Psoas muscle (tissue), 8 donors: ENCODE data around the gene GKN2. TPM values are rescaled to one million over a fixed set of nuclear protein-coding genes. Genes with fewer than 3 reads are reported as not detected.

Source experiments
- ATAC-seq, 4 donors: fragments of 200-7000 bp; cut with Tn5 transposase; one replicate each; pipeline ENCODE4 v1.9.1; 2020; ENCODE audit warnings: moderate library complexity in 3 of 4, mild to moderate bottlenecking in 2 of 4
- DNase-seq, 2 donors: peaks; one replicate each; pipeline ENCODE4 v3.0.0-alpha.2; 2020
- H3K27ac ChIP-seq: fragments of 200-600 bp; one replicate; pipeline ENCODE4 v1.8.0; 2022
- H3K27me3 ChIP-seq, 3 donors: fragments of 200-600 bp in 1 of 3; one replicate each; pipeline versions ENCODE4 v1.6.1 to v1.8.0; 2013 to 2022; ENCODE audit warnings: low read length in 2 of 3, mild to moderate bottlenecking in 2 of 3, moderate library complexity in 1 of 3; ENCODE audit not compliant: insufficient read depth in 3 of 3
- H3K36me3 ChIP-seq, 2 donors: fragments of 200-600 bp in 1 of 2; one replicate each; pipeline versions ENCODE4 v1.6.1 to v1.8.0; 2013 to 2022; ENCODE audit warnings: low read depth in 1 of 2, mild to moderate bottlenecking in 1 of 2, moderate library complexity in 1 of 2; ENCODE audit not compliant: insufficient read depth in 1 of 2
- H3K4me1 ChIP-seq: fragments of 200-600 bp; one replicate; pipeline ENCODE4 v1.8.0; 2022
- H3K4me3 ChIP-seq: fragments of 200-600 bp; one replicate; pipeline ENCODE4 v1.8.0; 2022; ENCODE audit warnings: mild to moderate bottlenecking
- H3K9me3 ChIP-seq: fragments of 200-600 bp; one replicate; pipeline ENCODE4 v1.8.0; 2022
- WGBS, 3 donors: extraction: QIAGEN DNeasy Blood & Tissue Kit; methylation state at CpG; one replicate each; pipeline versions ENCODE4 v1.1.6 to v1.1.7; 2013; 5-methylcytosine and 5-hydroxymethylcytosine counted together
- intact Hi-C, 2 donors: fragments of 100-400 bp; cut with DNase I; formaldehyde crosslinking; loops; one replicate each; pipeline versions ENCODE4 v1.11.0 to v1.14.2; 2022
- polyA plus RNA-seq, 3 donors: library from polyadenylated mRNA; stranded (reverse); fragments of 200-250 nt; gene quantifications; one replicate each; pipeline ENCODE4 v1.2.3, GENCODE V29; 2013
- total RNA-seq, 4 donors: library from RNA; stranded (reverse); fragmentation: NEBNext Ultra II Directional in 2 of 4; extraction: Animal tissue kit (Norgen Biotek cat#: 25700) in 2 of 4; gene quantifications; one replicate each; pipeline versions ENCODE4 v1.2.1 to v1.2.4, GENCODE V29; 2021 to 2023
- TF ChIP-seq, protein P1 (sequence below): fragments of 200-600 bp; IDR thresholded peaks from one replicate; pipeline ENCODE4 v1.8.0; 2022; ENCODE audit warnings: antibody characterized with exemption
- donor health status: healthy with polysubstance abuse.
- donor health status: DM: no; HTN: no; CAD: no; lungs with moderate emphysema.
- donor health status: Bipolar disorder and iron deficiency.
- donor health status: healthy.
- donor health status: DM: yes; HTN: yes; CAD: no.
- donor health status: DM: no; HTN: no; CAD: no.
- donor health status: DM: no; HTN: no; CAD: no.
- donor health status: DM: yes; HTN: yes; CAD: no.

Gene GKN2
- total and polyA plus RNA-seq, 7 donors = not detected

DNA sequence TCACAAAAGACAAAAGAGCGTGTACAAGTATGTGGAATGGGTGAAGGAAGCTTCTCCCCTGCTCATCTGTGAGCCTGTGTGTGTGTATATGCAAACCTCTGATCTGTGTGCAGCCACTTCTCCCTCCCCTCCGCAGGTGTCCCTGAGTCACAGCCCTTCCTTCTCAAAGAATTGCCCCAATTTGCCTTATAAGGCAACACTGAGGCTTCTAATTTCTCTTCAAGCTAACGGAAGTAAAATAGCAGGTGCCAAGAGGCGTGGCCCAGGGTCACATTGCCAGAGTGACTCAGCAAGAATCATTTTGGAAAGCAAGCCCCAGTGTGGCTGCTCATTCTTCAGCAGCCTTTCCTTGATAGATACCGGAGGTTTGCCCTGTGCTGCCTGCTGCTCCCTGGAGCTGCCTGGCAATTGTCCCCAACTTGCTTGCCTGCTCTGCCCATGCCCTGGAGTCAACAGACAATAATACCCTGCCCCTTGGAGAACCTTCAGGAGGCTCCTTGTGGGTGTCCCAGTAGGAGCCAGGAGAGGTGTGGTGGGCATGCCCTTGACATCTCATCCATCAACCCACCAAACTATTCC lies 44.2 kb downstream of the GKN2 start:
- ATAC-seq = peak; percentile 54 to 67 (median 62)
- Histone ChIP-seq H3K27ac (no peak overlapping the region), H3K4me1 (no peaks in the 10 kb centered on the region), H3K9me3 (peaks cover 5% of the 10 kb centered on the region), H3K4me3 (no peak overlapping the region), H3K36me3 (no peaks in the 10 kb centered on the region), H3K27me3 (no peaks in the 10 kb centered on the region)
- intact Hi-C loops = no loop called here
- peak; percentile 69 to 80 for DNase-seq
- TF ChIP-seq, protein P1, sequence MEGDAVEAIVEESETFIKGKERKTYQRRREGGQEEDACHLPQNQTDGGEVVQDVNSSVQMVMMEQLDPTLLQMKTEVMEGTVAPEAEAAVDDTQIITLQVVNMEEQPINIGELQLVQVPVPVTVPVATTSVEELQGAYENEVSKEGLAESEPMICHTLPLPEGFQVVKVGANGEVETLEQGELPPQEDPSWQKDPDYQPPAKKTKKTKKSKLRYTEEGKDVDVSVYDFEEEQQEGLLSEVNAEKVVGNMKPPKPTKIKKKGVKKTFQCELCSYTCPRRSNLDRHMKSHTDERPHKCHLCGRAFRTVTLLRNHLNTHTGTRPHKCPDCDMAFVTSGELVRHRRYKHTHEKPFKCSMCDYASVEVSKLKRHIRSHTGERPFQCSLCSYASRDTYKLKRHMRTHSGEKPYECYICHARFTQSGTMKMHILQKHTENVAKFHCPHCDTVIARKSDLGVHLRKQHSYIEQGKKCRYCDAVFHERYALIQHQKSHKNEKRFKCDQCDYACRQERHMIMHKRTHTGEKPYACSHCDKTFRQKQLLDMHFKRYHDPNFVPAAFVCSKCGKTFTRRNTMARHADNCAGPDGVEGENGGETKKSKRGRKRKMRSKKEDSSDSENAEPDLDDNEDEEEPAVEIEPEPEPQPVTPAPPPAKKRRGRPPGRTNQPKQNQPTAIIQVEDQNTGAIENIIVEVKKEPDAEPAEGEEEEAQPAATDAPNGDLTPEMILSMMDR = no peak
- WGBS, 3 donors = 30 to 36% (median 30%) methylated on average over 5 of the region's 5 CpGs

- Histone ChIP-seq H3K27ac (no peak overlapping the region), H3K4me1 (no peaks in the 10 kb centered on the region), H3K4me3 (no peak overlapping the region), H3K36me3 (no peaks in the 10 kb centered on the region), H3K27me3 (no peaks in the 10 kb centered on the region), H3K9me3 (peaks cover 5% of the 10 kb centered on the region)
- ATAC-seq (no peak), DNase-seq (no peak)
- intact Hi-C loops = no loop called here
- TF ChIP-seq, protein P1 = no peak
- 73 to 94% (median 79%) methylated on average over 4 of the region's 4 CpGs for WGBS, 3 donors
Measured at GRCh38 chr2:68907920-68908253, 44.8 kb downstream of the GKN2 start.

- Histone ChIP-seq H3K4me3 (no peak overlapping the region), H3K9me3 (peaks cover 5% of the 10 kb centered on the region), H3K27ac (no peak overlapping the region), H3K36me3 (no peaks in the 10 kb centered on the region), H3K4me1 (no peaks in the 10 kb centered on the region), H3K27me3 (no peaks in the 10 kb centered on the region)
- intact Hi-C loops = no loop called here
- no peak for ATAC-seq
- WGBS, 3 donors = 92 to 96% (median 96%) methylated on average over 5 of the region's 5 CpGs
- TF ChIP-seq, protein P1 = no peak
- DNase-seq = no peak
Measured at GRCh38 chr2:68907232-68907919, 45.3 kb downstream of the GKN2 start.

GRCh38 chr2:68906716-68907115 lies 46.0 kb downstream of the GKN2 start:
- Histone ChIP-seq H3K27ac (no peak overlapping the region), H3K4me1 (no peaks in the 10 kb centered on the region), H3K27me3 (no peaks in the 10 kb centered on the region), H3K4me3 (no peak overlapping the region), H3K9me3 (peaks cover 5% of the 10 kb centered on the region), H3K36me3 (no peaks in the 10 kb centered on the region)
- DNase-seq (no peak), ATAC-seq (no peak)
- 71 to 86% (median 86%) methylated on average over 3 of the region's 3 CpGs for WGBS, 3 donors
- TF ChIP-seq, protein P1 = no peak
- intact Hi-C loops = no loop called here

DNA sequence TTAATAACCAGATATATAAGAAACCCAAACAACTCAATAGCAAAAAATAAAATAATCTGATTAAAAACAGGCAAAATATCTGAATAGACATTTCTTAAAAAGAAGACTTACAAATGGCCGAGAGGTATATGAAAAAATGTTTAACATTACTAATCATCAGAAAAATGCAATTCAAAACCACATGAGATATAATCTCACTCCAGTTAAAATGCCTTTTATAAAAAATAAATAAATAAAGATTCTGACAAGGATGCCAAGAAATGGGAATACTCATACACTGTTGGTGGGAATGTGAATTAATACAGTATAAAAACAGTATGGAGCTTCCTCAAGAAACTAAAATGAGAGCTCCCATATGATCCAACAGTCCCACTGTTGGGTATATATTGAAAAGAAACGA lies 47.6 kb downstream of the GKN2 start:
- no peaks in the 10 kb centered on the region for H3K4me1 ChIP-seq
- no peak for ATAC-seq
- H3K9me3 ChIP-seq = peaks cover 5% of the 10 kb centered on the region
- H3K36me3 ChIP-seq = no peaks in the 10 kb centered on the region
- WGBS, 3 donors = 83 to 93% (median 90%) methylated on average over 2 of the region's 2 CpGs
- intact Hi-C loops = no loop called here
- no peak overlapping the region for H3K4me3 ChIP-seq
- H3K27ac ChIP-seq = no peak overlapping the region
- no peak for DNase-seq
- H3K27me3 ChIP-seq = no peaks in the 10 kb centered on the region
- TF ChIP-seq, protein P1 = no peak
